GM18867 (cell line): ENCODE measurements around the gene ROM1.
"Not testable (repeated sequence)": the region's sequence is repeated elsewhere in the genome, so short reads cannot be mapped to it uniquely, and the experiment has no call there.

Experiments used
- ATAC-seq: cut with Tn5 transposase; IDR thresholded peaks from one replicate; pipeline ENCODE4 v1.9.1; 2021; ENCODE audit warnings: mild to moderate bottlenecking, moderate library complexity; ENCODE audit not compliant: unreplicated experiment

ROM1 gene

DNA sequence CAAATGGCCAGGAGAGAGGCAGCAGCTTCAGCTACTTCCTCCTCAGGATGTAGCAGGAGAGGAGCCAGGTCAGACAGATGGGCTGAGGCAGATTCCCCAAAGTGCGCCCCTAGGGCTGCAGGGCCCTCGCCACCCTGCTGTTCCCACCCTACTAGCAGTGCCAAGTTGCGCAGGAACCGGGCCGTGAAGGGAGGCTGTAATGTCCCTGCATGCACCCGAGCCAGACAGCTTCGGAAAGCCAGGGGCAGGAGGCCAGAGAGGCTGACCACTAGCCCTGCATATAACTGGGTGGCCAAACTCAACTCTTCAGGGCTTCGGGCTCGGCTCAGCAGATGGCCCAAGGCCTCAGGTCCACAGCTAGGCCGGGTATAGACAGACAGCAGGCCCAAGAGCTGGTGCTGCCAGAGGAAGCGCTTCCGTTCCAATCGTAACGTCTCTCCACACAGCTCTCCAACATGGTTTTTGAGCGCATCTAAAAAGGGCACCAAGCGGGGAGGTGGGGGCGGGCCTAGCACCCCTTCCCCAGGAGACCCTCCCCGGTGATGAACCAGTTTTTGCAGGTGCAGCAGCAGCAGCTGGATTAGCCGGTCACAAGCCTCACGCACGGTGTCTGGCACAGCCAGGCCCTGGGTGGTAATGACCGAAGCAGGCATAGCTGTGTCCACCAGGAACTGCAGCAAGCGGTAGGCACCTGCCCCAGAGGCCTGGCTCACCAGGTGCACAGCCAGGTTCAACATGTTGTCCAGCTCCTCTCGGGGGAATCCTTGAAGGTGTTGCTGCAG, 35.3 kb downstream of the ROM1 start:
- no peak for ATAC-seq

GRCh38 chr11:62648967-62649364, 35.9 kb downstream of the ROM1 start:
- ATAC-seq: no peak

GRCh38 chr11:62649486-62649885, 36.4 kb downstream of the ROM1 start:
- ATAC-seq: no peak

DNA sequence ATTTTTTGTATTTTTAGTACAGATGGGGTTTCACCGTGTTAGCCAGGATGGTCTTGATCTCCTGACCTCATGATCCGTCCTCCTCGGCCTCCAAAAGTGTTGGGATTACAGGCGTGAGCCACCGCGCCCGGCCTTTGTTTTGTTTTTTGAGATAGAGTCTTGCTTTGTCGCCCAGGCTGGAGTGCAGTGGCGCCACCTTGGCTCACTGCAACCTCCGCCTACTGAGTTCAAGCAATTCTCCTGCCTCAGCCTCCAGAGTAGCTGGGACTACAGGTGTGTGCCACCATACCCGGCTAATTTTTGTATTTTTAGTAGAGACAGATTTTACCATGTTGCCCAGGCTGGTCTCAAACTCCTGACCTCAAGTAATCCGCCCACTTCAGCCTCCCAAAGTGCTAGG, 37.2 kb downstream of the ROM1 start:
- ATAC-seq: not testable (repeated sequence)

GRCh38 chr11:62652161-62653006, 39.3 kb downstream of the ROM1 start:
- ATAC-seq: no peak

DNA sequence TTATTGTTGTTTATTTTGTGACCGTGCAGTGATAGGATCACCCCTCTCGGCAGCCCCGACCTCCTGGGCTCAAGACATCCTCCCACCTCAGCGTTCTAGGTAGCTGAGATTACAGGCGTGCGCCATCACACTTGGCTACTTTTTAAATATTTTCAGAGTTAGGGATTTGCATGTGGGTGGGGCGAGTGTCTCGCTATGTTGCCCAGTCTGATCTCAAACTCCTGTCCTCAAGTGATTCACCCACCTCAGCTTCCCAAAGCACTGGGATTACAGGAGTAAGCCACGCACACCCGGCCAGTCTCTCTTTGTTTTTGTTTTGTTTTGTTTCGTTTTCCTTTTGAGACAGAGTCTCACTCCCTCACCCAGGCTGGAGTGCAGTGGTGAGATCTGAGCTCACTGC, 41.2 kb downstream of the ROM1 start:
- no peak for ATAC-seq

DNA sequence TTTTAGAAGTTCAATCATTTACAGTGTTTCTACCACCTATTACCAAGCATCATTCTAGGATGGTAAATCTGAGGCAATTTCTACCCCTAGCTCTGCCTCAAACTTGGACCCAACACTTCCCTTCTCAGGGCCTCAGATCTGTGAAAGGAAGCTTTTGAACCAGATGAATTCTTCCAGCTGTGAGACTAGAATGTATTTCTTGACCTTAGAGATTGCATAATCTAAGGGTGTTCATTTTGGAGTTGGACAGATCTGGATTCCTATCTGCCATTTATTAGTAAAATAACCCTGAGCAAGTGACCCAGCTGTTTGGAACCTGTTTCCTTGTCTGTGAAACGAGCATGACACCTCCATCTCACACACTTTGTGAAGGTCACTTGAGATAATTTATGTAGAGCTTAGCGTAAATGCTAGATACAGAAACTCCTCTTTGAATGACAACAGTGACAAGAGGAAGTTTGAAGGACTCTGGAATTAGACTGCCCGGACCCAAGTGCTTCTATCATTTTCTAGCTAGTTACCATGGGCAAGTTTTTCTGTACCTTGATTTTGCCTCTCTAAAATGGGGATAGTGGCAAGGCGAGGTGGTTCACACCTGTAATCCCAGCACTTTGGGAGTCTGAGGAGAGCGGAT, 43.9 kb downstream of the ROM1 start:
- ATAC-seq: no peak

DNA sequence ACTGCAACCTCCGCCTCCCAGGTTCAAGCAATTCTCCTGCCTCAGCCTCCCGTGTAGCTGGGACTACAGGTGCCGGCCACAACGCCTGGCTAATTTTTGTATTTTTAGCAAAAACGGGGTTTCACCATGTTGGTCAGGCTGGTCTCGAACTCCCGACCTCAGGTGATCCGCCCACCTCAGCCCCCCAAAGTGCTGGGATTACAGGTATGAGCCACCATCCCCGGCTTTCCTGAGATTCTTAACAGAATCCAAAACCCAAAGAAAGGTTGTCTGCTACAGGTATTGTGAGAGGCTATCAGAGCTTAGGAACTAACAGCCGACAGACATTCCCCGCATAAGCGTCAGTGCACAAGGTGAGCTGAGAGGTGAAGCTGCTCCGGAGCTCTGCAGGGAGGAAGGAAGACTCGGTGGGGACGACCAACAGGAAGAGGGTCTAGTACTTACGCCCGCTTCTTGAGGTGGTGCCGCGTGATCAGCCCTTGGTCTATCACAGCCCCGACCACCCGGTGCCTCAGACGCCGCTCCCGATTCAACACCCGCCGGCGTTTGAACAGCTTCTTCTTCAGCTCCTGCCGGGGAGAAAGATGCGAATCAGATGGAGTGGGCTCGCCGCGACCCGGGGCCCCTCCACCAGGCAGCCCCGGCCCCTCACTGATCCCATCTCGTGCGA, 51.5 kb downstream of the ROM1 start:
- peak; percentile 28 for ATAC-seq
